MM.1S (cell line): ENCODE data around the gene BIRC7.

Experiments used
- DNase-seq: peaks from one replicate; pipeline ENCODE4 v3.0.0-alpha.2; 2015
- H2AFZ ChIP-seq: fragments of 300-600 bp; sonication (generic); 2 replicates; pipeline ENCODE4 v1.6.0; 2016; ENCODE audit warnings: antibody characterized with exemption, low read length
- H3F3A ChIP-seq: fragments of 300-600 bp; sonication (generic); 2 replicates; pipeline ENCODE4 v1.6.1; 2016; ENCODE audit warnings: mild to moderate bottlenecking, antibody characterized with exemption, low read length, moderate library complexity, mixed read lengths; ENCODE audit not compliant: insufficient read depth
- H3K27ac ChIP-seq: fragments of 300-600 bp; sonication (generic); 2 replicates; pipeline ENCODE4 v1.5.1; 2016; ENCODE audit warnings: mild to moderate bottlenecking, low read length
- H3K27me3 ChIP-seq: fragments of 300-600 bp; sonication (generic); replicated peaks from 2 replicates; pipeline ENCODE4 v1.6.0; 2016; ENCODE audit warnings: low read length; ENCODE audit not compliant: insufficient read depth
- H3K36me3 ChIP-seq: fragments of 300-600 bp; sonication (generic); replicated peaks from 2 replicates; pipeline ENCODE4 v1.6.1; 2016; ENCODE audit warnings: mild to moderate bottlenecking, low read length, mixed read lengths; ENCODE audit not compliant: insufficient read depth
- H3K4me1 ChIP-seq: fragments of 300-600 bp; sonication (generic); 2 replicates; pipeline ENCODE4 v1.6.1; 2016; ENCODE audit warnings: low read length, mixed read lengths
- H3K4me2 ChIP-seq: fragments of 300-600 bp; sonication (generic); 2 replicates; pipeline ENCODE4 v1.6.0; 2016; ENCODE audit warnings: low read depth, low read length
- H3K4me3 ChIP-seq: fragments of 300-600 bp; sonication (generic); 2 replicates; pipeline ENCODE4 v1.5.1; 2016; ENCODE audit warnings: low read length, mixed read lengths
- H3K79me2 ChIP-seq: fragments of 300-600 bp; sonication (generic); 2 replicates; pipeline ENCODE4 v1.6.1; 2016; ENCODE audit warnings: mixed run types, low read length, mixed read lengths
- H3K9ac ChIP-seq: fragments of 300-600 bp; sonication (generic); 2 replicates; pipeline ENCODE4 v1.6.1; 2016; ENCODE audit warnings: low read length, mixed read lengths
- H3K9me2 ChIP-seq: fragments of 300-600 bp; sonication (generic); replicated peaks from 2 replicates; pipeline ENCODE4 v1.6.1; 2016; ENCODE audit warnings: mild to moderate bottlenecking, low read length, mixed read lengths; ENCODE audit not compliant: insufficient read depth
- H3K9me3 ChIP-seq: fragments of 300-600 bp; sonication (generic); replicated peaks from 2 replicates; pipeline ENCODE4 v1.6.1; 2016; ENCODE audit warnings: mild to moderate bottlenecking, low read length, mixed read lengths; ENCODE audit not compliant: insufficient read depth
- H4K20me1 ChIP-seq: fragments of 300-600 bp; sonication (generic); 2 replicates; pipeline ENCODE4 v1.6.1; 2016; ENCODE audit warnings: mild to moderate bottlenecking, low read length, moderate library complexity, mixed read lengths; ENCODE audit not compliant: insufficient read depth
- CTCF ChIP-seq: fragments of 300-600 bp; sonication (generic); IDR thresholded peaks from 2 replicates; pipeline ENCODE4 v1.5.1; 2016; ENCODE audit warnings: antibody characterized with exemption, low read length, mixed read lengths
- EZH2 ChIP-seq: fragments of 300-600 bp; sonication (generic); optimal IDR thresholded peaks from 2 replicates; pipeline ENCODE3; 2017; ENCODE audit warnings: low read depth, mild to moderate bottlenecking, antibody characterized with exemption, low read length, mixed read lengths
- EZH2phosphoT487 ChIP-seq: fragments of 300-600 bp; sonication (generic); IDR thresholded peaks from 2 replicates; pipeline ENCODE4 v1.6.1; 2018; ENCODE audit warnings: antibody characterized with exemption, low read length

BIRC7 gene

GRCh38 chr20:63241272-63241671, 5.6 kb downstream of the BIRC7 start:
- Histone ChIP-seq H3K4me3 (no peak overlapping the region), H3K79me2 (no peaks in the 10 kb centered on the region), H2AFZ (no peak overlapping the region), H4K20me1 (no peaks in the 10 kb centered on the region), H3K27ac (no peak overlapping the region), H3K9me3 (no peaks in the 10 kb centered on the region), H3F3A (no peaks in the 10 kb centered on the region), H3K27me3 (peaks cover 95% of the 10 kb centered on the region), H3K9me2 (no peaks in the 10 kb centered on the region), H3K4me1 (no peaks in the 10 kb centered on the region), H3K36me3 (no peaks in the 10 kb centered on the region), H3K4me2 (no peak overlapping the region), H3K9ac (no peak overlapping the region)
- DNase-seq, result no peak
- no peak for TF ChIP-seq CTCF
- TF ChIP-seq EZH2phosphoT487, result no peak
- TF ChIP-seq EZH2, result no peak

GRCh38 chr20:63242736-63243135, 7.0 kb downstream of the BIRC7 start:
- H3K4me1 ChIP-seq, result no peaks in the 10 kb centered on the region
- H3K4me3 ChIP-seq, result no peak overlapping the region
- no peak for TF ChIP-seq CTCF
- TF ChIP-seq EZH2, result no peak
- no peak for TF ChIP-seq EZH2phosphoT487
- no peak overlapping the region for H3K4me2 ChIP-seq
- DNase-seq, result no peak
- no peak overlapping the region for H3K27ac ChIP-seq
- H3K79me2 ChIP-seq, result no peaks in the 10 kb centered on the region
- peaks cover 97% of the 10 kb centered on the region for H3K27me3 ChIP-seq
- H2AFZ ChIP-seq, result no peak overlapping the region
- no peak overlapping the region for H3K9ac ChIP-seq
- no peaks in the 10 kb centered on the region for H3K9me3 ChIP-seq
- no peaks in the 10 kb centered on the region for H3K36me3 ChIP-seq
- H3K9me2 ChIP-seq, result no peaks in the 10 kb centered on the region
- H3F3A ChIP-seq, result no peaks in the 10 kb centered on the region
- H4K20me1 ChIP-seq, result no peaks in the 10 kb centered on the region

- no peaks in the 10 kb centered on the region for H3K9me3 ChIP-seq
- no peaks in the 10 kb centered on the region for H3K79me2 ChIP-seq
- peaks cover 97% of the 10 kb centered on the region for H3K27me3 ChIP-seq
- H3K36me3 ChIP-seq, result no peaks in the 10 kb centered on the region
- no peak overlapping the region for H3K4me2 ChIP-seq
- no peak for DNase-seq
- no peaks in the 10 kb centered on the region for H3F3A ChIP-seq
- H2AFZ ChIP-seq, result no peak overlapping the region
- H3K27ac ChIP-seq, result no peak overlapping the region
- no peaks in the 10 kb centered on the region for H4K20me1 ChIP-seq
- no peaks in the 10 kb centered on the region for H3K9me2 ChIP-seq
- H3K4me1 ChIP-seq, result no peaks in the 10 kb centered on the region
- no peak overlapping the region for H3K4me3 ChIP-seq
- no peak overlapping the region for H3K9ac ChIP-seq
- TF ChIP-seq EZH2 (no peak), CTCF (no peak), EZH2phosphoT487 (no peak)
Measured at GRCh38 chr20:63243604-63244247, 8.0 kb downstream of the BIRC7 start.
